ENCODE measurements around the gene DMKN.
A peak's percentile ranks its signal among the peaks of the same experiment; 100 is the strongest.

Gene DMKN

DNA sequence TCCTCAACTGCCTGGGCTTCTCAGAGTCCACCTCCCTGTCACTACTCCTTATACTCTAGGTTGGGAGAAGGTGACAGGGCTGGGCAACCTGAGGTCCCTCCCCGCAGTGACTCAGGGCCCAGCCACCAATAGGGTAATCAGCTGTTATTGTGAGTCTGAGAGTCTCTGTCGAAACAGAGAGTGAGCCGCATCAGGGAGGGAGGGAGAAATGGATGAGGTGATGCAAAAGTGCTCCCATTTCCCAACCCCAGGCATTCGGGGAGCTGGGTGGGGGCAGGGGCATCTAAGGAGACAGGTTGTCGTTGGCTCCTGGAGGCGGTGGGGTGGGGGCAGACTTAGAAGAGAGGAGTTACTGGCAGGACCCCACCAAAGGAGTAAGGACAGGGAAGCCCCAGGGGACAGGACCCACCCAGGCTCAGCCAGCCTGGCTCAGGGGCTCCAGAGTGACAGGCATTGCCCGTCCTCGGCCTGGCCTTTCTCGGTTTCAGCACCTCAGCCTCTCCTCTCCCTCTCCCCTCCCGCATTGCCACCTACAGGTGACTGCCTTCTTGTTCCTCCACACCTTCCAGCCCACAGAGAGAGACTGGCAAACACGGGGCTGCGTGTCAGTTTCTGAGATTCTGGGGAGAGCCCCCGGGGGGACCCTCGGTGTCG is at the start of gene DMKN:
Gene DMKN (minus strand): TSS at position 22 of the 654 bp plus-strand sequence. CDS start 174 bp downstream, outside the sequence.
- DNase-seq (ENCODE audit: low spot score): peak; percentile 64

DNA sequence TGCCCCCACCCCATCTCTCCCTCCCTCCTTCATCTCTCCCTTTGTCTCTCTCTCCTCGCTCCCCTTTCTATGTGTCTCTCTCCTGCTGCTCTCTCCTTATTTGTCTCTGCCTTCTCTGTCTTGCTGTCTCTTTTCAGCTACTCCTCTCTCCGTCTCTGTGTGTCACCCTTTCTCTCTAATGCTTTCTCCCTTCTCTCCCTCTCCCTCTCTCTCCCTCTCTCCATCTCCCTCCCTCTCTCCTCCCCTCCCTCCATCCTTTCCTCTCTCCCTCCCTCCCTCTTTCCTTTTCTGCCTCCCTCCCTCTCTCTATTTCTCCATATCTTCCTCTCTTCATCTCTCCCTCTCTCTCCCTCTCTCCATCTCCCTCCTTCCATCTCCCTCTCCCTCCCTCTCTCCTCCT is 49.3 kb upstream of the DMKN start:
- DNase-seq (ENCODE audit: low spot score): no peak

DNA sequence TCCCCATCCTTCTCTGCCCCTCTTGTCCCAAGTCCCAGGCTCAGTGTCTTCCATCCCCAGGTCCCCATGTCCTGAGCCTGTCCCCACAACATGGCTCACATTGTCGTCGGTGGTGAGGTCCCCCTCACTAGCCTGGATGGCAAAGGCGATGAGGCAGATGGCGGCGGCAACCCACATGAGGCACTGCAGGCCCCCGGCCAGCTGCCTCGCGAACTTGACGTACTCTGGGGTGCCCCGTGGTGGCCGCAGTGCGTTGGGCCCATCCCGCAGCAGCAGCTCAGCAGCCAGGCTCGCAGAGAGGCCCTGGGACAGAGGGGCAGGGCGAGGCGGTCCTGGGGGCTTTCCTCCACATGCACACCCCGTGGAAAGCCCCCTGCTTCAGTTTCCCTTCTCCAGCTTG is 48.9 kb upstream of the DMKN start:
- no peak for DNase-seq (ENCODE audit: low spot score)

GRCh38 chr19:35561436-35561835 is 48.0 kb upstream of the DMKN start:
- no peak for DNase-seq (ENCODE audit: low spot score)

GRCh38 chr19:35560677-35561076 is 47.2 kb upstream of the DMKN start:
- DNase-seq (ENCODE audit: low spot score): no peak

GRCh38 chr19:35560271-35560670 is 46.8 kb upstream of the DMKN start:
- DNase-seq (ENCODE audit: low spot score): no peak

- DNase-seq (ENCODE audit: low spot score): no peak
These were observed 46.3 kb upstream of the DMKN start for GRCh38 chr19:35559781-35560180.

GRCh38 chr19:35559281-35559659 is 45.8 kb upstream of the DMKN start:
- no peak for DNase-seq (ENCODE audit: low spot score)

GRCh38 chr19:35558400-35559280 is 45.2 kb upstream of the DMKN start:
- DNase-seq (ENCODE audit: low spot score): no peak

- peak; percentile 95 for DNase-seq (ENCODE audit: low spot score)
These were observed 44.3 kb upstream of the DMKN start for GRCh38 chr19:35557539-35558399.

DNA sequence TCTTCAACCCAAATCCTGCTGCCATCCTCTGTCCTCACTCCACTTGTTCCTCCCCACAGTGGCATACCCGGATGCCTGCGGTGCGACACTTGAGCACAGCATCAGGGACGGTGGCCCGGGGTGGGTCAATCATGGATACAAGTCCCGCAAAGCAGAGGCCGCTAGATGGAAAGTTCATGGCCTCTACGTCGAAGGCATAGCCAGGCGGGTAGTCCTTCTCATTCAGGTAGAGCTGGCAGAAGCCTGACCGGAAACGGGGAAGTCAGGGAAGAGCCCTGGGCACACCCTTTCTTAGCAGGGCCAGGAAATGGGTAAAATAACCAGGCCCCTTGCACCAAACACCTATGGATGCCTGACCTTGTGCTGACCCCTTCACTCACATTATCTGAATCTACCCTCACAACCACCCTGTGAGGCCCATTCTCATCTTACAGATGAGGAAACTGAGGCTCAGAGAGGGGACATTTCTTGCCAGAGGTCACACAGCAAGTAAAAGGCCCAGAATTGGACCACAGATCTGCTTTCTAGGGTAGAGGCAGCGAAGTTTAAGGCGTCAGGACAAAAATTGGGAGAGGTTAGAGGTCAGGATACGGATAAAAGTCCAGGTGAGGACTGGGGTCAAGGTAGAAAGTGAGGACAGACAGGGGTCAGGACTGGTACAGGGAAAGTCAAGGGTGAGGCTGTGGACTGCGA is 43.5 kb upstream of the DMKN start:
- DNase-seq (ENCODE audit: low spot score): no peak

DNA sequence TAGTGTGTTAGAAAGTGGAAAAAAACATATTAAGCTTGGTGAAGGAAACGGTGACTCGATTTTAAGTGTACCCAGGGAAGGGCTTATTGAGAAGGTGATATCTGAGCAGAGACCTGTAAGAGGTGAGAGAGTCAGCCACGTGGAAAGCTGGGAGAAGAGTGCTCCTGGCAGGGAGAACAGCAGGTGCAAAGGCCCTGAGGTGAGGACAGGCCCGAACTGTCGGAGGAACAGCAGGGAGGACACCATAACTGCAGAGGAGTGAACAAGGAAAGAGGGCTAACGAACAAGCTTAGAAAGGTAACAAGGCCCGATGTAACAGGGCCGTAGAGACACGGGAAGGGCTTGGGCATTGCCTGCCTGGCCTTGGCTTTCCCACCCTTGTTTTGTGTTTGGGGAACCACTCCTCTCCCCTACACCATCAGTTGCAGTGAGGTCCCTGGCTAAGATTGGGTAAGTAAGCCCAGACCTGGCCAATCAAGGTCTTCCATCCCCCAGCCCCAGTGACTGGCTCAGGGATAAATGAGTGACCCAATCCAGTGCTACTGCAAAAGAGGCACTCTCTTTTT is 42.7 kb upstream of the DMKN start:
- no peak for DNase-seq (ENCODE audit: low spot score)

- peak; percentile 72 for DNase-seq (ENCODE audit: low spot score)
These were observed 42.0 kb upstream of the DMKN start for GRCh38 chr19:35555301-35556005.

GRCh38 chr19:35554076-35554475 is 40.6 kb upstream of the DMKN start:
- DNase-seq (ENCODE audit: low spot score): no peak

- no peak for DNase-seq (ENCODE audit: low spot score)
These were observed 40.0 kb upstream of the DMKN start for GRCh38 chr19:35553385-35554000.

DNA sequence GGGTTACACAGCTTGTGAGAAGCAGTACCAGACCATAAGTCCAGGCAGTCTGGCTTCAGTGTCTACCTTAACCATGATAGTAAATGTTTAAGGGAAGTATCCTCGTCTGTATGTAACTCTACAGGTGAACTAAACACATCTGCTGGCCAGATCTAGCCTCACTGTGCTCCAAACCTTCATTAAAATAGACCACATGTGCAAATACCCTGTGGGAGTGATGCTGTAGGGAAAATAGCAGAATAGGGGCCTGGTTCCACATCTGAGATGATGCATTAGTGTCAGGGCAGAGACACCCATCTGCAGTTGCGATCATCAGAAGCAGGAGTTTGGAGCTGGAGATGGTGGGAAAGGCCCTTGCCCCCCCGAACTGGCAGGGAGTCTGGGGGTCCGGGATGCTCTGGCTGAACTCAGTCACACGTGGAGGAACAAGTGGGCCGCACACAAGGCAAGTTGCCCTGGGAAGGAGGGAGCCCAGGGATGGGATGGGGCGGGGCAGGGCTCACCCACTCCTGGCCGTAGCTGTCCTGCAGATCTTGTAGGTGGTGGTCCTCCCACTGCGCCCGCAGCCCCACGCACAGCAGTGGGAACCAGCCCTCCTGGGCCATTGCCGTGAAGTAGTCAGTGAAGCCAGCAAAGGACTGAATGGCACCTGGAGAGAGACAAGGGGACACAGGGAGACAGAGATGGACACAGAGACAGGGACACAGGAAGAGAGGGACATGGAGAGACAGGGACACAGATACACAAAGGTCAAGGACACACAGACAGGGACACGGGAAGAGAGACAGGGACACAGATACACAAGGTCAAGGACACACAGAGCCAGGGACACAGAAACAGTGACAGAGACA is 39.3 kb upstream of the DMKN start:
- no peak for DNase-seq (ENCODE audit: low spot score)

DNA sequence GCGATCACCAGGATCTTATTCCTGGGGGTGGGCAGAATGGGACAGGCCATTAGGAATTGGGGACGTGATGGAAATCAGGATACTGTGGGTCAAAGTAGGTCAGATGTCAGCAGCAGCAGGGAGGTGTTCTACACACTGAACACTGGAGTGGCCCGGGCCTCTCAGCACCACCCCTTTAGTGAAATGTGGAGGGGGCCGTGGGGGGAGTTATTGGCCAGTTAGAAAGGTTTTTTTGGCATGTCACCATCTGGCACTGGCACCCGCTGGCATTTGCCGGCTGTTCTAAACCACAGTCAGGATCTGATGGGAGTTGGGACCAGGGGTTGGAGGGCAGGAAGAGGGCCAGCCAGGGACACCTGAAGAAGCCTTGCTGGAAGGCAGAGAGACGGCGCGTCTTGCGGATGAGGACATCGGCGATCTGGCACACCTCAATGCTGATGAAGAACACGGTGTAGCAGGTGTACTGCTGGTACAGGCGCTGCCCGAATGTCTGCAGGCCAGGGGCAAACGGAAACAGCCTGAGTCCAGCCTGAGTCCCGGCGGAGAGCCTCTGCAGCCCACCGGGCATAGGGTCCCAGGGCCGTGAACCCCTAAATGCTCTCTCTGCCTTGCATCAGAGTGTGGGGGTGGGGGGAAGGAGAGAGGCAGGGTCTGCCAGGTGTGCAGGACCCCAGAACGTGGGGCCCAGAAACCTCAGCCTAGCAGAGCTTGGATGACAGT is 37.8 kb upstream of the DMKN start:
- no peak for DNase-seq (ENCODE audit: low spot score)

DNA sequence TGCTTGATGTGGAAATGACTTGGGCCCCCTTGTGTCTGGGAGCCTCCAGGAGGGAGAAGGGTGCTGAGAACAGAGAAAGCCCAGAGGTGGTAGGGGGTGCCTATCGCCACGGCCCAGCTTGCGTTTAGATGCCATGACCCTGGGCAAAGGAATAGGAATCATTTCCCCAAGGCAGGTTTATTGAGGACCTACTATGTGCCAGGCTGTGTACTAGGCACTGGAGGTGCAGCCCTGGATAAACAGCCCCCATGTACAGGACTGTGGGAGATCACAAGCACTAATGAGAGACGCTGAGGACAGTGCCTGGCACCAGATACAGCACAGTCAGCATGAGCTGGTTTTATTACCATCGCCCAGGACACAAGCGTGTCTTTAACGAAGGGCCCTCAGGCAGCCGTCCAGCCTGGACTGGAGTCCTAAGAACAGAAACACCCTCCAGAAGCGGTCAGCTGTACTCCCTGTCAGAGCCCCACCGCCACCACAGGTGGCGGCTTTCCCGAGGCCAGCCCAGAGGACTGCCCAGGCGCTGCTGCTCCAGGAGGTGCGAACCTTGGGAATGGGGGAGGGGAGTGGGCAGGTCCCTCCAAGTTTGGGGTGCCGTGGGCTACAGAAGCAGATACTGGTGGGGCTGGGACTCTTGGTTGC is 36.6 kb upstream of the DMKN start:
- no peak for DNase-seq (ENCODE audit: low spot score)

Data from iPS-NIHi11 (cell line).